GM12874 (cell line): ENCODE measurements around the gene DHRS1.

Source experiments
- TF ChIP-seq, protein P1 (sequence below): IDR thresholded peaks from 2 replicates; pipeline ENCODE4 v1.5.1; 2011; ENCODE audit warnings: low read depth, mild to moderate bottlenecking, control low read depth, low read length, moderate library complexity; ENCODE audit not compliant: insufficient read depth

Gene DHRS1

GRCh38 chr14:24311837-24312615 lies 12.4 kb upstream of the DHRS1 start:
- TF ChIP-seq, protein P1, sequence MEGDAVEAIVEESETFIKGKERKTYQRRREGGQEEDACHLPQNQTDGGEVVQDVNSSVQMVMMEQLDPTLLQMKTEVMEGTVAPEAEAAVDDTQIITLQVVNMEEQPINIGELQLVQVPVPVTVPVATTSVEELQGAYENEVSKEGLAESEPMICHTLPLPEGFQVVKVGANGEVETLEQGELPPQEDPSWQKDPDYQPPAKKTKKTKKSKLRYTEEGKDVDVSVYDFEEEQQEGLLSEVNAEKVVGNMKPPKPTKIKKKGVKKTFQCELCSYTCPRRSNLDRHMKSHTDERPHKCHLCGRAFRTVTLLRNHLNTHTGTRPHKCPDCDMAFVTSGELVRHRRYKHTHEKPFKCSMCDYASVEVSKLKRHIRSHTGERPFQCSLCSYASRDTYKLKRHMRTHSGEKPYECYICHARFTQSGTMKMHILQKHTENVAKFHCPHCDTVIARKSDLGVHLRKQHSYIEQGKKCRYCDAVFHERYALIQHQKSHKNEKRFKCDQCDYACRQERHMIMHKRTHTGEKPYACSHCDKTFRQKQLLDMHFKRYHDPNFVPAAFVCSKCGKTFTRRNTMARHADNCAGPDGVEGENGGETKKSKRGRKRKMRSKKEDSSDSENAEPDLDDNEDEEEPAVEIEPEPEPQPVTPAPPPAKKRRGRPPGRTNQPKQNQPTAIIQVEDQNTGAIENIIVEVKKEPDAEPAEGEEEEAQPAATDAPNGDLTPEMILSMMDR = no peak

- TF ChIP-seq, protein P1 = peak; percentile 61
Observed at GRCh38 chr14:24310646-24311604, 11.3 kb upstream of the DHRS1 start, which contains the start of gene LTB4R. Gene LTB4R, plus strand, starts transcription at chr14:24311502. Its CDS starts 4,150 bp downstream, at chr14:24315652.

- TF ChIP-seq, protein P1 = no peak
Observed at GRCh38 chr14:24310265-24310645, 10.7 kb upstream of the DHRS1 start.

GRCh38 chr14:24309538-24310264 lies 10.1 kb upstream of the DHRS1 start, which contains the start of gene LTB4R2:
Gene LTB4R2, plus strand, starts transcription at chr14:24310140. Its CDS starts 525 bp downstream, at chr14:24310665.
- TF ChIP-seq, protein P1 = no peak

GRCh38 chr14:24308342-24309124 lies 9.0 kb upstream of the DHRS1 start:
- TF ChIP-seq, protein P1 = no peak

GRCh38 chr14:24307575-24308341 lies 8.2 kb upstream of the DHRS1 start, which contains the start of gene CIDEB:
Gene CIDEB, minus strand, starts transcription at chr14:24307977. Its CDS starts 119 bp downstream, at chr14:24307858.
- TF ChIP-seq, protein P1 = peak; percentile 93
